Aorta (tissue), 5 donors: Measurements from ENCODE around the gene ABCA3. TPM values are rescaled to one million over a fixed set of nuclear protein-coding genes. Genes with fewer than 3 reads are reported as not detected.

Source experiments
- ATAC-seq: fragments of 200-7000 bp; cut with Tn5 transposase; one replicate; pipeline ENCODE4 v1.9.1; 2022; ENCODE audit warnings: moderate library complexity; ENCODE audit not compliant: low FRiP score
- DNase-seq, 2 donors: peaks; one replicate each; pipeline ENCODE4 v3.0.0-alpha.2; 2020
- H3K27ac ChIP-seq, 2 donors: one replicate each; pipeline ENCODE4 v1.5.1; 2013; ENCODE audit warnings: low read length in 2 of 2, mild to moderate bottlenecking in 2 of 2, moderate library complexity in 2 of 2, control low read depth in 1 of 2, inconsistent platforms in 1 of 2, low read depth in 1 of 2
- H3K27me3 ChIP-seq, 2 donors: one replicate each; pipeline ENCODE4 v1.6.1; 2013; ENCODE audit warnings: control low read depth in 1 of 2, low read length in 1 of 2, mild to moderate bottlenecking in 1 of 2, moderate library complexity in 1 of 2; ENCODE audit not compliant: insufficient read depth in 2 of 2, control insufficient read depth in 1 of 2
- H3K36me3 ChIP-seq, 2 donors: one replicate each; pipeline ENCODE4 v1.6.1; 2013; ENCODE audit warnings: control low read depth in 1 of 2, low read length in 1 of 2, mild to moderate bottlenecking in 1 of 2; ENCODE audit not compliant: insufficient read depth in 2 of 2, control insufficient read depth in 1 of 2
- H3K4me1 ChIP-seq, 2 donors: one replicate each; pipeline ENCODE4 v1.6.1; 2013; ENCODE audit warnings: low read length in 2 of 2, control low read depth in 1 of 2, mild to moderate bottlenecking in 1 of 2, moderate library complexity in 1 of 2; ENCODE audit not compliant: insufficient read depth in 2 of 2, control insufficient read depth in 1 of 2
- H3K4me3 ChIP-seq, 2 donors: one replicate each; pipeline ENCODE4 v1.5.1; 2013; ENCODE audit warnings: low read length in 2 of 2, control low read depth in 1 of 2, mild to moderate bottlenecking in 1 of 2
- H3K9me3 ChIP-seq: one replicate; pipeline ENCODE4 v1.6.1; 2013; ENCODE audit warnings: mild to moderate bottlenecking, low read length; ENCODE audit not compliant: control insufficient read depth
- WGBS, 2 donors: extraction: QIAGEN DNeasy Blood & Tissue Kit; methylation state at CpG; one replicate each; pipeline ENCODE4 v1.1.7; 2013; 5-methylcytosine and 5-hydroxymethylcytosine counted together
- intact Hi-C, 2 donors: fragments of 100-400 bp; cut with DNase I; formaldehyde crosslinking; loops; one replicate each; pipeline versions ENCODE4 v1.14.2 to v1.15.0; 2022
- polyA plus RNA-seq, 2 donors: library from polyadenylated mRNA; stranded (reverse); fragments of 200-250 nt; gene quantifications; one replicate each; pipeline ENCODE4 v1.2.3, GENCODE V29; 2013
- total RNA-seq, 2 donors: library from RNA; stranded (reverse); fragmentation: NEBNext Ultra II Directional; extraction: Animal tissue kit (Norgen Biotek cat#: 25700); gene quantifications; one replicate each; pipeline ENCODE4 v1.2.1, GENCODE V29; 2021
- donor health status: healthy with polysubstance abuse.
- donor health status: Bipolar disorder and iron deficiency.
- donor health status: DM: no; HTN: no; CAD: no.
- donor health status: DM: no; HTN: no; CAD: no.
- donor health status: DM: yes; HTN: yes; CAD: no.

The ABCA3 gene
- total and polyA plus RNA-seq, 4 donors: 2.6 to 19.3 (median 9.7) TPM

GRCh38 chr16:2328428-2328827 is 12.1 kb downstream of the ABCA3 start:
- Histone ChIP-seq H3K4me1 (no peaks in the 10 kb centered on the region), H3K36me3 (peaks cover 0 to 5% of the 10 kb centered on the region in 2 donors), H3K9me3 (no peaks in the 10 kb centered on the region), H3K27ac (no peak overlapping the region), H3K4me3 (no peak overlapping the region), H3K27me3 (no peaks in the 10 kb centered on the region)
- 91% methylated on average over 12 of the region's 12 CpGs for WGBS, 2 donors
- no peak for ATAC-seq
- DNase-seq: no peak
- intact Hi-C loops: no loop called here

GRCh38 chr16:2326191-2326590 is 14.3 kb downstream of the ABCA3 start:
- Histone ChIP-seq H3K4me3 (no peak overlapping the region), H3K27me3 (no peaks in the 10 kb centered on the region), H3K9me3 (no peaks in the 10 kb centered on the region), H3K27ac (no peak overlapping the region), H3K4me1 (no peaks in the 10 kb centered on the region), H3K36me3 (peaks cover 0 to 5% of the 10 kb centered on the region in 2 donors)
- intact Hi-C loops: no loop called here
- ATAC-seq (no peak), DNase-seq (peak in 1 of 2 donors; percentile 10)
- 92 to 93% methylated on average over 11 of the region's 11 CpGs for WGBS, 2 donors

- no peaks in the 10 kb centered on the region for H3K27me3 ChIP-seq
- H3K4me3 ChIP-seq: no peak overlapping the region
- peaks cover 0 to 6% of the 10 kb centered on the region in 2 donors for H3K36me3 ChIP-seq
- no peaks in the 10 kb centered on the region for H3K4me1 ChIP-seq
- intact Hi-C loops: no loop called here
- WGBS, 2 donors: 87 to 88% methylated on average over 16 of the region's 16 CpGs
- no peak overlapping the region for H3K27ac ChIP-seq
- ATAC-seq: no peak
- H3K9me3 ChIP-seq: no peaks in the 10 kb centered on the region
- no peak for DNase-seq
Measured at GRCh38 chr16:2325791-2326190, 14.7 kb downstream of the ABCA3 start.

- Histone ChIP-seq H3K36me3 (peaks cover 0 to 6% of the 10 kb centered on the region in 2 donors), H3K4me3 (no peak overlapping the region), H3K27me3 (no peaks in the 10 kb centered on the region), H3K4me1 (no peaks in the 10 kb centered on the region), H3K9me3 (no peaks in the 10 kb centered on the region), H3K27ac (no peak overlapping the region)
- intact Hi-C loops: no loop called here
- WGBS, 2 donors: 84 to 85% methylated on average over 7 of the region's 7 CpGs
- ATAC-seq (no peak), DNase-seq (no peak)
Measured at GRCh38 chr16:2325181-2325580, 15.3 kb downstream of the ABCA3 start.

- ATAC-seq: no peak
- H3K36me3 ChIP-seq: peaks cover 0 to 6% of the 10 kb centered on the region in 2 donors
- no peak for DNase-seq
- 84 to 87% methylated on average over 26 of the region's 26 CpGs for WGBS, 2 donors
- no peak overlapping the region for H3K4me3 ChIP-seq
- no peaks in the 10 kb centered on the region for H3K27me3 ChIP-seq
- H3K9me3 ChIP-seq: no peaks in the 10 kb centered on the region
- H3K4me1 ChIP-seq: no peaks in the 10 kb centered on the region
- H3K27ac ChIP-seq: no peak overlapping the region
- intact Hi-C loops: no loop called here
Measured at GRCh38 chr16:2324296-2324859, 16.1 kb downstream of the ABCA3 start.

- intact Hi-C loops: no loop called here
- ATAC-seq (no peak), DNase-seq (no peak)
- Histone ChIP-seq H3K4me1 (no peaks in the 10 kb centered on the region), H3K4me3 (no peak overlapping the region), H3K9me3 (no peaks in the 10 kb centered on the region), H3K36me3 (peaks cover 0 to 6% of the 10 kb centered on the region in 2 donors), H3K27me3 (no peaks in the 10 kb centered on the region), H3K27ac (no peak overlapping the region)
- WGBS, 2 donors: 84 to 85% methylated on average over 8 of the region's 8 CpGs
Measured at GRCh38 chr16:2323701-2324100, 16.8 kb downstream of the ABCA3 start.

- no peaks in the 10 kb centered on the region for H3K4me1 ChIP-seq
- intact Hi-C loops: no loop called here
- DNase-seq: peak in 1 of 2 donors; percentile 69
- WGBS, 2 donors: 93% methylated on average over 23 of the region's 23 CpGs
- H3K4me3 ChIP-seq: no peak overlapping the region
- H3K27me3 ChIP-seq: no peaks in the 10 kb centered on the region
- ATAC-seq: peak; percentile 26
- H3K9me3 ChIP-seq: no peaks in the 10 kb centered on the region
- no peak overlapping the region for H3K27ac ChIP-seq
- H3K36me3 ChIP-seq: peaks cover 0 to 1% of the 10 kb centered on the region in 2 donors
Measured at GRCh38 chr16:2319606-2320005, 20.9 kb downstream of the ABCA3 start.

- WGBS, 2 donors: 90 to 93% methylated on average over 25 to 26 of the region's 26 CpGs
- ATAC-seq: peak; percentile 29
- H3K27ac ChIP-seq: no peak overlapping the region
- H3K36me3 ChIP-seq: peaks cover 0 to 1% of the 10 kb centered on the region in 2 donors
- H3K27me3 ChIP-seq: no peaks in the 10 kb centered on the region
- H3K9me3 ChIP-seq: no peaks in the 10 kb centered on the region
- no peak for DNase-seq
- no peaks in the 10 kb centered on the region for H3K4me1 ChIP-seq
- intact Hi-C loops: no loop called here
- no peak overlapping the region for H3K4me3 ChIP-seq
Measured at GRCh38 chr16:2317231-2318020, 23.1 kb downstream of the ABCA3 start.
